K562 (cell line): ENCODE data around the gene ST6GAL1.

Experiments
- CREB1 ChIP-seq, 2 experiments: sonication (generic) in 1 of 2; formaldehyde crosslinking in 1 of 2; IDR thresholded peaks; 2 replicates each; pipeline versions ENCODE4 v1.6.1 to v1.8.0; 2012 to 2022; ENCODE audit warnings: inconsistent platforms in 1 of 2, mild to moderate bottlenecking in 1 of 2, missing genetic modification reagents in 1 of 2, moderate library complexity in 1 of 2
- EGR1 ChIP-seq: fragments of 450-650 bp; conservative IDR thresholded peaks from 2 replicates; pipeline ENCODE4 v1.6.1; 2017; ENCODE audit warnings: mild to moderate bottlenecking
- KDM1A ChIP-seq, 2 experiments: fragments of 450-650 bp; IDR thresholded peaks; 2 replicates each; pipeline ENCODE4 v1.6.1; 2016; ENCODE audit warnings: mild to moderate bottlenecking in 2 of 2
- MAFK ChIP-seq: IDR thresholded peaks from 2 replicates; pipeline ENCODE4 v1.6.1; 2011; ENCODE audit warnings: low read length, improper control_type of control experiment
- NFE2 ChIP-seq: IDR thresholded peaks from 2 replicates; pipeline ENCODE4 v1.6.1; 2014; ENCODE audit warnings: antibody characterized with exemption, low read depth
- NRF1 ChIP-seq, 2 experiments: fragments of 450-650 bp; IDR thresholded peaks in 1 of 2; conservative IDR thresholded peaks in 1 of 2; 2 replicates each; pipeline ENCODE4 v1.6.1; 2014; ENCODE audit warnings: mild to moderate bottlenecking in 2 of 2
- POLR2A ChIP-seq: fragments of 450-650 bp; conservative IDR thresholded peaks from 2 replicates; pipeline ENCODE4 v1.6.1; 2016
- POLR2G ChIP-seq: fragments of 200-400 bp; formaldehyde crosslinking; IDR thresholded peaks from 2 replicates; pipeline ENCODE4 v1.6.1; 2017; ENCODE audit warnings: low read depth, mild to moderate bottlenecking, antibody characterized with exemption, low read length, moderate library complexity
- SMC3 ChIP-seq: conservative IDR thresholded peaks from 2 replicates; pipeline ENCODE4 v1.6.1; 2011; ENCODE audit warnings: low read depth, low read length, improper control_type of control experiment; ENCODE audit not compliant: insufficient read depth
- ZNF311 ChIP-seq: fragments of 250-450 bp; sonication (Bioruptor Pico); IDR thresholded peaks from 2 replicates; pipeline ENCODE4 v1.4.0; 2020; ENCODE audit warnings: mild to moderate bottlenecking, moderate library complexity
- ZNF431 ChIP-seq: sonication (generic); formaldehyde crosslinking; IDR thresholded peaks from 2 replicates; pipeline ENCODE4 v1.8.0; 2022; ENCODE audit warnings: mild to moderate bottlenecking, missing genetic modification reagents
- TF ChIP-seq, protein P1 (sequence below), 3 experiments: IDR thresholded peaks in 2 of 3; conservative IDR thresholded peaks in 1 of 3; 2 replicates each; pipeline ENCODE4 v1.5.1; 2011 to 2012; ENCODE audit warnings: low read length in 3 of 3, mild to moderate bottlenecking in 3 of 3, control low read depth in 2 of 3, improper control_type of control experiment in 1 of 3, inconsistent platforms in 1 of 3, low read depth in 1 of 3, mixed read lengths in 1 of 3, moderate library complexity in 1 of 3; ENCODE audit not compliant: insufficient read depth in 2 of 3
- TF ChIP-seq, protein P2 (sequence below): sonication (generic); formaldehyde crosslinking; IDR thresholded peaks from 2 replicates; pipeline ENCODE4 v1.9.0; 2022; ENCODE audit warnings: mild to moderate bottlenecking, missing genetic modification reagents

DNA sequence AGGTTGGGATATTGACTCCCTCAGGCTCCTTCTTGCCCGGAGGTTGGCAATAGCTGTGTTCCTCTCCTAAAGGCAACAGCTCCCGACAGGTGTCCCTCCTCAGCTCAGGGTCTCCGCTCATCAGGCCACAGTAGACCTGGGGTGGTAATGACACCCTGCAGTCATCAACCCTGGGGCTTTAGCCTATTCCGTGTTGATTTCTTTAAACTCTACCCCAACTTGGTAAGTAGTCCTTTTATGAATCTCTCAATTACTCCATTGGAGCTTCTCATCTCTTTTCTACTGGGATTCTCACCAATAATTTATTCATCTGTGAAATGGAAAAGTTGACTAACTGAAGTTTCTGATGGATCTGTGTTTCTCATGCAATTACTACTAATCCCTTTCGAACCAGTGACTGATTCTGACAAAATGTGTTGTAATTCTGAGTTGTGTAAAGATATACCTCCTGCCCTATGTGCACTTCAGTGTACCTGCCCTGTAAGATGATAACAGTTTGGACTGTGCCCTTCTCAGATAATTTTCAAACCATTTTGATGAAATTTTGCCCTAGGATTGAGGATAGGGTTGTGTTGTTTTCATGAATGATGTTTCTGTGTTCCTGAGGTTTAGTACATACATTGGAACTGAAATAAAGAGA, 119.3 kb downstream of the ST6GAL1 start:
- TF ChIP-seq MAFK (no peak), EGR1 (no peak), ZNF311 (CRISPR knock-in tag) (no peak), KDM1A (IDR thresholded peaks at IDR 0.05) (no peak), CREB1 (IDR thresholded peaks at IDR 0.05) (no peak), CREB1 (CRISPR knock-in tag; IDR thresholded peaks at IDR 0.05) (no peak), ZNF431 (CRISPR knock-in tag) (no peak), POLR2A (no peak), NRF1 (conservative IDR thresholded peaks at IDR 0.05 in 1 of 2, IDR thresholded peaks at IDR 0.05 in 1 of 2) (no peak), POLR2G (no peak), NFE2 (no peak), SMC3 (no peak)
- TF ChIP-seq, protein P1, sequence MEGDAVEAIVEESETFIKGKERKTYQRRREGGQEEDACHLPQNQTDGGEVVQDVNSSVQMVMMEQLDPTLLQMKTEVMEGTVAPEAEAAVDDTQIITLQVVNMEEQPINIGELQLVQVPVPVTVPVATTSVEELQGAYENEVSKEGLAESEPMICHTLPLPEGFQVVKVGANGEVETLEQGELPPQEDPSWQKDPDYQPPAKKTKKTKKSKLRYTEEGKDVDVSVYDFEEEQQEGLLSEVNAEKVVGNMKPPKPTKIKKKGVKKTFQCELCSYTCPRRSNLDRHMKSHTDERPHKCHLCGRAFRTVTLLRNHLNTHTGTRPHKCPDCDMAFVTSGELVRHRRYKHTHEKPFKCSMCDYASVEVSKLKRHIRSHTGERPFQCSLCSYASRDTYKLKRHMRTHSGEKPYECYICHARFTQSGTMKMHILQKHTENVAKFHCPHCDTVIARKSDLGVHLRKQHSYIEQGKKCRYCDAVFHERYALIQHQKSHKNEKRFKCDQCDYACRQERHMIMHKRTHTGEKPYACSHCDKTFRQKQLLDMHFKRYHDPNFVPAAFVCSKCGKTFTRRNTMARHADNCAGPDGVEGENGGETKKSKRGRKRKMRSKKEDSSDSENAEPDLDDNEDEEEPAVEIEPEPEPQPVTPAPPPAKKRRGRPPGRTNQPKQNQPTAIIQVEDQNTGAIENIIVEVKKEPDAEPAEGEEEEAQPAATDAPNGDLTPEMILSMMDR (IDR thresholded peaks at IDR 0.05 in 2 of 3, conservative IDR thresholded peaks at IDR 0.05 in 1 of 3; ENCODE audit: insufficient read depth in 2 of 3, low read depth in 1 of 3, low read length in 3 of 3) = no peak
- TF ChIP-seq, protein P2, sequence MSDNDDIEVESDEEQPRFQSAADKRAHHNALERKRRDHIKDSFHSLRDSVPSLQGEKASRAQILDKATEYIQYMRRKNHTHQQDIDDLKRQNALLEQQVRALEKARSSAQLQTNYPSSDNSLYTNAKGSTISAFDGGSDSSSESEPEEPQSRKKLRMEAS (CRISPR knock-in tag) = no peak
